ENCODE measurements around the gene FAM193A.

FAM193A gene

GRCh38 chr4:2591189-2591588, 54.7 kb downstream of the FAM193A start:
- no peak for TF ChIP-seq CTCF (IDR thresholded peaks at IDR 0.05)

GRCh38 chr4:2592572-2592971, 56.1 kb downstream of the FAM193A start:
- no peak for TF ChIP-seq CTCF (IDR thresholded peaks at IDR 0.05)

GRCh38 chr4:2593003-2593402, 56.6 kb downstream of the FAM193A start:
- TF ChIP-seq CTCF (IDR thresholded peaks at IDR 0.05), result no peak

- no peak for TF ChIP-seq CTCF (IDR thresholded peaks at IDR 0.05)
Measured at GRCh38 chr4:2595436-2595835, 59.0 kb downstream of the FAM193A start.

- TF ChIP-seq CTCF (IDR thresholded peaks at IDR 0.05), result no peak
Measured at GRCh38 chr4:2595952-2596552, 59.6 kb downstream of the FAM193A start.

GRCh38 chr4:2596611-2597010, 60.2 kb downstream of the FAM193A start:
- TF ChIP-seq CTCF (IDR thresholded peaks at IDR 0.05), result no peak

- TF ChIP-seq CTCF (IDR thresholded peaks at IDR 0.05), result no peak
Measured at GRCh38 chr4:2598511-2599303, 62.3 kb downstream of the FAM193A start.

All from LNCAP (cell line).